ENCODE results near the gene SNCA. TPM values are rescaled to one million over a fixed set of nuclear protein-coding genes. Genes with fewer than 3 reads are reported as not detected.

SNCA gene
- total RNA-seq, 2 experiments from 2014 or later = not detected

DNA sequence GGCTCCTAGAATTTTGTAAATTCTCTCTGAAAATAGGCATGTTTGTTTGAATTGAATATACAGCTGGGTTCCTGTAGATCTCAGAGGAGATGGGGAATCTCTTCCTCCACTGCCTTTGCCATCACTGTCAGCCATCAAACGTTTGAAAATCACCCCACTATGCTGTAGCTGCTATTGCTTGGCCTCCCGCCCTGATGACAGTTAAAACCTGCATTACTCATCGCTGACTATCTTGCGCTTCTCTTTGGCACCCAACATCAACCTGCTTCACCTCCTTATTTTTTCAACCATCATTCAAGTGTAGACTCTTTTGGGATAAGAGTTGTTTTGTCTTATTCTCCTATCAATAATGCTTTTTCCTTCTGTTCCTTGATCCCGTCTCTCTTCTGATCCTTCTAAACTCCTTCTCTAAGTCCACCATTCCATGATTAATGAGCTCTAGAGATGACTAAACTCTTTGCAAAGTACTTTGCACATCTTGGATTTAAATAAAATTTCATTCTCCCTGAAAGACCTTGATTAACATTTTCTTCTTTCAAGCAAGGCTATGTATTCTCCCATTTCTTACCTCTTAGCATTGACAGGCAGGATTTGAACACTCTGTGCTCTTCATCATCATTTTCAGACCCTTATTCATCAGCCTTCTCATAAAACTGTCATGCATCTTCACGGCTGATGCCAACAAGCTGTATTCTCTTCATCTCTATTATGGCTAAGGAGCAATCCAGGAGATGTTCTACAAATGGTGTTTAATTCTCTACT is 133.0 kb downstream of the SNCA start:
- intact Hi-C loops (cut with micrococcal nuclease) = no loop called here
- Mint-ChIP-seq H3K4me1 (ENCODE audit: low read depth) (no peaks in the 10 kb centered on the region), H3K27me3 (no peaks in the 10 kb centered on the region), H3K27ac (no peak overlapping the region), H3K4me3 (no peak overlapping the region), H3K36me3 (ENCODE audit: low read depth) (no peaks in the 10 kb centered on the region), H3K9me3 (peaks cover 2% of the 10 kb centered on the region)
- ATAC-seq = no peak
- DNase-seq = no peak
- ChIA-PET POLR2A (no interaction called here), CTCF (no interaction called here)
- TF ChIP-seq, protein P1, sequence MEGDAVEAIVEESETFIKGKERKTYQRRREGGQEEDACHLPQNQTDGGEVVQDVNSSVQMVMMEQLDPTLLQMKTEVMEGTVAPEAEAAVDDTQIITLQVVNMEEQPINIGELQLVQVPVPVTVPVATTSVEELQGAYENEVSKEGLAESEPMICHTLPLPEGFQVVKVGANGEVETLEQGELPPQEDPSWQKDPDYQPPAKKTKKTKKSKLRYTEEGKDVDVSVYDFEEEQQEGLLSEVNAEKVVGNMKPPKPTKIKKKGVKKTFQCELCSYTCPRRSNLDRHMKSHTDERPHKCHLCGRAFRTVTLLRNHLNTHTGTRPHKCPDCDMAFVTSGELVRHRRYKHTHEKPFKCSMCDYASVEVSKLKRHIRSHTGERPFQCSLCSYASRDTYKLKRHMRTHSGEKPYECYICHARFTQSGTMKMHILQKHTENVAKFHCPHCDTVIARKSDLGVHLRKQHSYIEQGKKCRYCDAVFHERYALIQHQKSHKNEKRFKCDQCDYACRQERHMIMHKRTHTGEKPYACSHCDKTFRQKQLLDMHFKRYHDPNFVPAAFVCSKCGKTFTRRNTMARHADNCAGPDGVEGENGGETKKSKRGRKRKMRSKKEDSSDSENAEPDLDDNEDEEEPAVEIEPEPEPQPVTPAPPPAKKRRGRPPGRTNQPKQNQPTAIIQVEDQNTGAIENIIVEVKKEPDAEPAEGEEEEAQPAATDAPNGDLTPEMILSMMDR (IDR thresholded peaks at IDR 0.05) = no peak

DNA sequence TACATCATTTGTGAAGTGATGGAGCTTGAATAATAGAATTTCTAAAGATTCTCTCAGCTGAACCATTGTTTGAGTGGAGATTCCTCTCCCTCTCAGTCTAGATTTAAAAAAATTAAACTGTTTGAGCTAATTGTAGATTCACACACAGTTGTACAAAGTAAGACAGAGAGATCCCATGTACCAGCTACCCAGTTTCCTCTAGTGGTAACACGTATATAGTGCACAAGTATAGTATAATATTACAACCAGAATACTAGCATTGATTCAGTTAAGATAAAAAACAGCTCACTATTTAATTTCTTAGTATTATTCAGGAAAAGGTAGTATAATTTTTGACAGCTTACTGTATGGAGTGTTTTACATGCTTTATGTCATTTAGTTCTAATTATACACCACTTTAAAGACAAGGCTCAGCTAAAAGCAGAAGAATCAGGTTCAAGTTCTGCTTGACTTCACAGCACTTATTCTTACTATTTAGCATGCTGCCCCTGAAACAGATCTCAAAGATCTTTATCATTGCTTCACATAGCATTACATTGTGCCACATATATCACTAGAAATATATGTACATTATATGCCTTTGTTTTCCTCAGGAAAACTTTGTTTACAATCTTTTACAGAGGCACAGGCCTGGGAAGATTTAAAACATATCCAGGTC is 136.1 kb downstream of the SNCA start:
- CTCF ChIA-PET = interaction anchor here (0.6 to 0.8 kb wide), 2 partner anchors 9 to 1141 kb away, joined by 3 to 5 read pairs; no protein-coding TSS in a partner anchor
- intact Hi-C loops (cut with micrococcal nuclease) = no loop called here
- Mint-ChIP-seq H3K4me3 (no peak overlapping the region), H3K4me1 (ENCODE audit: low read depth) (no peaks in the 10 kb centered on the region), H3K9me3 (peaks cover 2% of the 10 kb centered on the region), H3K27ac (no peak overlapping the region), H3K36me3 (ENCODE audit: low read depth) (no peaks in the 10 kb centered on the region), H3K27me3 (no peaks in the 10 kb centered on the region)
- DNase-seq (no peak), ATAC-seq (no peak)
- POLR2A ChIA-PET = no interaction called here
- TF ChIP-seq, protein P1 (IDR thresholded peaks at IDR 0.05) = no peak

DNA sequence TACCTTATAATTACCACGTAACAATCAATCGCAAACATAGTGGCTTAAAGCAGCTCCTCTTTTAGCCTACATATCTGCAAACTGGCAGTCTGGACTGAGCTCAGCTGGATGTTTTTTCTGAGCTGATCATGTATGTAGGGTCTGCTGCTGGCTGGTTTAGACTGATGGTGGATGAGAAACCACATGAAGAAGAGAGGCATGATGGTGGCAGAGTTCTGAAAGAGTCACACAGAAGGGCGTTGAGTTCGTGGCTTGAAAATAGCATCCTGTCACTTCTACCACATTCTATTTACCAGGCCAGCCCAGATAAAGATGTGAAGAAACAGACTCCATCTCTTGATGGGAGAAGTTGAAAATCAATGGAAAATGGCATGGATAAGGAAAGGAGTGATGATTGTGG is 151.3 kb downstream of the SNCA start:
- Mint-ChIP-seq H3K36me3 (ENCODE audit: low read depth) (no peaks in the 10 kb centered on the region), H3K27ac (no peak overlapping the region), H3K9me3 (no peaks in the 10 kb centered on the region), H3K4me3 (no peak overlapping the region), H3K27me3 (peaks cover 5% of the 10 kb centered on the region), H3K4me1 (ENCODE audit: low read depth) (peaks cover 4% of the 10 kb centered on the region)
- no peak for ATAC-seq
- DNase-seq = no peak
- ChIA-PET CTCF (interaction anchor here (0.6 kb wide), 1 partner anchor 183 kb away, joined by 3 read pairs; no protein-coding TSS in a partner anchor), POLR2A (no interaction called here)
- intact Hi-C loops (cut with micrococcal nuclease) = no loop called here
- TF ChIP-seq, protein P1 (IDR thresholded peaks at IDR 0.05) = no peak

- intact Hi-C loops (cut with micrococcal nuclease) = no loop called here
- H3K36me3 Mint-ChIP-seq (ENCODE audit: low read depth) = no peaks in the 10 kb centered on the region
- no peaks in the 10 kb centered on the region for H3K9me3 Mint-ChIP-seq
- no peak overlapping the region for H3K4me3 Mint-ChIP-seq
- peaks cover 4% of the 10 kb centered on the region for H3K4me1 Mint-ChIP-seq (ENCODE audit: low read depth)
- TF ChIP-seq, protein P1 (IDR thresholded peaks at IDR 0.05) = no peak
- ATAC-seq = no peak
- ChIA-PET CTCF (interaction anchor here (0.6 kb wide), 1 partner anchor 184 kb away, joined by 3 read pairs; no protein-coding TSS in a partner anchor), POLR2A (no interaction called here)
- H3K27ac Mint-ChIP-seq = no peak overlapping the region
- peaks cover 5% of the 10 kb centered on the region for H3K27me3 Mint-ChIP-seq
- no peak for DNase-seq
These were observed 151.7 kb downstream of the SNCA start for GRCh38 chr4:89685277-89685676.

- H3K4me1 Mint-ChIP-seq (ENCODE audit: low read depth) = peaks cover 6% of the 10 kb centered on the region
- no peak for DNase-seq
- no peaks in the 10 kb centered on the region for H3K9me3 Mint-ChIP-seq
- no peak for ATAC-seq
- peaks cover 5% of the 10 kb centered on the region for H3K27me3 Mint-ChIP-seq
- TF ChIP-seq, protein P1 (IDR thresholded peaks at IDR 0.05) = no peak
- CTCF ChIA-PET = no interaction called here
- H3K27ac Mint-ChIP-seq = no peak overlapping the region
- POLR2A ChIA-PET = no interaction called here
- intact Hi-C loops (cut with micrococcal nuclease) = no loop called here
- H3K4me3 Mint-ChIP-seq = no peak overlapping the region
- no peaks in the 10 kb centered on the region for H3K36me3 Mint-ChIP-seq (ENCODE audit: low read depth)
These were observed 152.4 kb downstream of the SNCA start for GRCh38 chr4:89684536-89684935.
